Mucosa of rectum (tissue), 2 donors: ENCODE measurements around the gene WASF2.
A peak's percentile ranks its signal among the peaks of the same experiment; 100 is the strongest.

ENCODE experiments used
- H3K27ac ChIP-seq, 2 donors: one replicate each; pipeline ENCODE4 v1.7.0; 2013; ENCODE audit warnings: inconsistent platforms in 2 of 2, low read depth in 2 of 2, low read length in 2 of 2
- H3K27me3 ChIP-seq, 2 donors: one replicate each; pipeline ENCODE4 v1.7.0; 2013; ENCODE audit warnings: low read length in 2 of 2; ENCODE audit not compliant: control insufficient read depth in 2 of 2, insufficient read depth in 2 of 2
- H3K36me3 ChIP-seq, 2 donors: one replicate each; pipeline ENCODE4 v1.7.0; 2013; ENCODE audit warnings: low read length in 2 of 2; ENCODE audit not compliant: control insufficient read depth in 2 of 2, insufficient read depth in 2 of 2
- H3K4me1 ChIP-seq, 2 donors: one replicate each; pipeline ENCODE4 v1.7.0; 2013; ENCODE audit warnings: low read length in 2 of 2, mild to moderate bottlenecking in 1 of 2; ENCODE audit not compliant: control insufficient read depth in 2 of 2, insufficient read depth in 2 of 2
- H3K4me3 ChIP-seq, 2 donors: one replicate each; pipeline ENCODE4 v1.7.0; 2013; ENCODE audit warnings: low read length in 2 of 2
- H3K9ac ChIP-seq, 2 donors: one replicate each; pipeline ENCODE4 v1.7.0; 2013; ENCODE audit warnings: low read length in 2 of 2, low read depth in 1 of 2, mild to moderate bottlenecking in 1 of 2
- H3K9me3 ChIP-seq, 2 donors: one replicate each; pipeline ENCODE4 v1.7.0; 2013; ENCODE audit warnings: low read length in 2 of 2; ENCODE audit not compliant: control insufficient read depth in 2 of 2
- donor health status: healthy.
- donor health status: Normal muscosa, but diverticular disease.

The WASF2 gene

GRCh38 chr1:27428316-27429028 is 61.5 kb downstream of the WASF2 start:
- H3K4me1 ChIP-seq, result peaks cover 10 to 15% of the 10 kb centered on the region in 2 donors
- H3K27me3 ChIP-seq, result no peaks in the 10 kb centered on the region
- H3K27ac ChIP-seq, result peak overlapping the region; percentile 23 to 57
- H3K9me3 ChIP-seq, result no peaks in the 10 kb centered on the region
- H3K36me3 ChIP-seq, result peaks cover 29 to 34% of the 10 kb centered on the region in 2 donors
- H3K4me3 ChIP-seq, result peak overlapping the region in 1 of 2 donors; percentile 13
- H3K9ac ChIP-seq, result peak overlapping the region in 1 of 2 donors; percentile 5

- Histone ChIP-seq H3K9ac (peak overlapping the region in 1 of 2 donors; percentile 5), H3K9me3 (no peaks in the 10 kb centered on the region), H3K27me3 (no peaks in the 10 kb centered on the region), H3K4me3 (no peak overlapping the region), H3K27ac (peak overlapping the region; percentile 23 to 57), H3K36me3 (peaks cover 29 to 34% of the 10 kb centered on the region in 2 donors), H3K4me1 (peaks cover 10 to 13% of the 10 kb centered on the region in 2 donors)
These were observed 62.1 kb downstream of the WASF2 start for GRCh38 chr1:27427816-27428315.

- Histone ChIP-seq H3K27ac (peak overlapping the region; percentile 9 to 19), H3K36me3 (peaks cover 29 to 34% of the 10 kb centered on the region in 2 donors), H3K9me3 (no peaks in the 10 kb centered on the region), H3K9ac (peak overlapping the region in 1 of 2 donors; percentile 34), H3K27me3 (no peaks in the 10 kb centered on the region), H3K4me3 (no peak overlapping the region), H3K4me1 (peaks cover 10 to 13% of the 10 kb centered on the region in 2 donors)
These were observed 62.6 kb downstream of the WASF2 start for GRCh38 chr1:27427329-27427728.

- no peak overlapping the region for H3K27ac ChIP-seq
- peaks cover 29 to 35% of the 10 kb centered on the region in 2 donors for H3K36me3 ChIP-seq
- H3K9ac ChIP-seq, result no peak overlapping the region
- no peaks in the 10 kb centered on the region for H3K27me3 ChIP-seq
- no peaks in the 10 kb centered on the region for H3K9me3 ChIP-seq
- no peak overlapping the region for H3K4me3 ChIP-seq
- peaks cover 0 to 5% of the 10 kb centered on the region in 2 donors for H3K4me1 ChIP-seq
These were observed 66.3 kb downstream of the WASF2 start for GRCh38 chr1:27423709-27424108.

GRCh38 chr1:27418326-27419185 is 71.4 kb downstream of the WASF2 start:
- H3K27ac ChIP-seq, result peak overlapping the region; percentile 67 to 72
- no peaks in the 10 kb centered on the region for H3K27me3 ChIP-seq
- no peak overlapping the region for H3K9ac ChIP-seq
- peaks cover 0 to 3% of the 10 kb centered on the region in 2 donors for H3K4me1 ChIP-seq
- peaks cover 51 to 52% of the 10 kb centered on the region in 2 donors for H3K36me3 ChIP-seq
- no peak overlapping the region for H3K4me3 ChIP-seq
- H3K9me3 ChIP-seq, result no peaks in the 10 kb centered on the region

- Histone ChIP-seq H3K27me3 (no peaks in the 10 kb centered on the region), H3K4me1 (peaks cover 0 to 3% of the 10 kb centered on the region in 2 donors), H3K36me3 (peaks cover 60% of the 10 kb centered on the region in 2 donors), H3K9me3 (no peaks in the 10 kb centered on the region), H3K27ac (peak overlapping the region; percentile 67 to 72), H3K9ac (no peak overlapping the region), H3K4me3 (no peak overlapping the region)
These were observed 72.3 kb downstream of the WASF2 start for GRCh38 chr1:27417713-27418112.

GRCh38 chr1:27416387-27417111 is 73.4 kb downstream of the WASF2 start:
- H3K9ac ChIP-seq, result no peak overlapping the region
- H3K27ac ChIP-seq, result no peak overlapping the region
- H3K27me3 ChIP-seq, result no peaks in the 10 kb centered on the region
- H3K9me3 ChIP-seq, result no peaks in the 10 kb centered on the region
- no peak overlapping the region for H3K4me3 ChIP-seq
- peaks cover 0 to 3% of the 10 kb centered on the region in 2 donors for H3K4me1 ChIP-seq
- peaks cover 70% of the 10 kb centered on the region in 2 donors for H3K36me3 ChIP-seq

GRCh38 chr1:27414091-27414490 is 75.9 kb downstream of the WASF2 start:
- Histone ChIP-seq H3K4me3 (no peak overlapping the region), H3K27ac (no peak overlapping the region), H3K4me1 (peaks cover 0 to 3% of the 10 kb centered on the region in 2 donors), H3K27me3 (no peaks in the 10 kb centered on the region), H3K36me3 (peaks cover 87 to 89% of the 10 kb centered on the region in 2 donors), H3K9ac (no peak overlapping the region), H3K9me3 (no peaks in the 10 kb centered on the region)

GRCh38 chr1:27413004-27413403 is 77.0 kb downstream of the WASF2 start:
- Histone ChIP-seq H3K9ac (no peak overlapping the region), H3K4me3 (no peak overlapping the region), H3K9me3 (no peaks in the 10 kb centered on the region), H3K27me3 (no peaks in the 10 kb centered on the region), H3K4me1 (peaks cover 0 to 3% of the 10 kb centered on the region in 2 donors), H3K36me3 (peaks cover 89% of the 10 kb centered on the region in 2 donors), H3K27ac (no peak overlapping the region)
